ENCODE data around the gene RARRES1. TPM values are rescaled to one million over a fixed set of nuclear protein-coding genes. Genes with fewer than 3 reads are reported as not detected.

Gene RARRES1
- total RNA-seq, 1 experiment from 2014 or later: 0.20 TPM

- Histone ChIP-seq H3K9ac (ENCODE audit: low read length) (no peak overlapping the region), H3K27ac (ENCODE audit: low read depth, low read length) (no peak overlapping the region), H4K20me1 (ENCODE audit: insufficient read depth) (no peaks in the 10 kb centered on the region; the same call in 1 of the 2 replicates), H3K27me3 (ENCODE audit: insufficient read depth, low read length) (no peaks in the 10 kb centered on the region), H3K4me1 (ENCODE audit: control insufficient read depth in 1 of 2, insufficient read depth in 2 of 2, low read length in 2 of 2) (peaks cover 0 to 5% of the 10 kb centered on the region in 2 experiments; a peak in 1 of 4 replicates), H2AFZ (ENCODE audit: low read depth, low read length, poor library complexity, severe bottlenecking) (no peak overlapping the region), H3K9me2 (ENCODE audit: insufficient read depth) (no peaks in the 10 kb centered on the region), H3K36me3 (ENCODE audit: control insufficient read depth in 1 of 2, insufficient read depth in 2 of 2, low read length in 2 of 2) (no peaks in the 10 kb centered on the region), H3K4me3 (replicated peaks in 1 of 2; ENCODE audit: low read depth in 1 of 2, low read length in 2 of 2) (no peak overlapping the region), H3K4me2 (ENCODE audit: low read length) (no peak overlapping the region), H3K9me3 (ENCODE audit: control insufficient read depth in 1 of 2, insufficient read depth in 1 of 2, low read depth in 1 of 2, low read length in 2 of 2) (peaks cover 3 to 7% of the 10 kb centered on the region in 2 experiments; a peak in 1 of 4 replicates), H3K79me2 (ENCODE audit: insufficient read depth, low read length) (no peaks in the 10 kb centered on the region)
- TF ChIP-seq MAX (IDR thresholded peaks at IDR 0.05) (no peak), SIN3A (IDR thresholded peaks at IDR 0.05; ENCODE audit: low read depth) (no peak), ELF1 (IDR thresholded peaks at IDR 0.05; ENCODE audit: borderline replicate concordance, low read depth) (no peak), ZBTB33 (IDR thresholded peaks at IDR 0.05; ENCODE audit: extremely low read depth, insufficient replicate concordance, low read length) (no peak), JUND (IDR thresholded peaks at IDR 0.05) (no peak), EZH2 (IDR thresholded peaks at IDR 0.05) (no peak), CTCF (IDR thresholded peaks at IDR 0.05 in 2 of 3, conservative IDR thresholded peaks at IDR 0.05 in 1 of 3; ENCODE audit: borderline replicate concordance in 1 of 3, insufficient read depth in 1 of 3, low read depth in 2 of 3, low read length in 2 of 3) (no peak), RAD21 (IDR thresholded peaks at IDR 0.05; ENCODE audit: low read depth) (no peak), ATF3 (IDR thresholded peaks at IDR 0.05) (no peak)
- DNase-seq (ENCODE audit: low read depth, low spot score): no peak
- ATAC-seq: no peak
- ChIA-PET CTCF (no interaction called here), POLR2A (no interaction called here), RAD21 (ENCODE audit: low non-redundant PET in 1 of 2, low total read pairs in 2 of 2, uncharacterized antibody in 2 of 2, unreplicated experiment in 2 of 2) (no interaction called here)
- BruUV-seq (replicated peaks): no TSS peak
- intact Hi-C loops (cut with micrococcal nuclease): no loop called here
These were observed 771 bp downstream of the RARRES1 start for GRCh38 chr3:158731486-158731885.

All from HCT116 (cell line).